Naive B cell (primary cell): ENCODE data around the gene ZNF500. TPM values are rescaled to one million over a fixed set of nuclear protein-coding genes. Genes with fewer than 3 reads are reported as not detected.
"Not testable (repeated sequence)": the region's sequence is repeated elsewhere in the genome, so short reads cannot be mapped to it uniquely, and the experiment has no call there.

Experiments used
- ATAC-seq, 2 donors: fragments of 150-1000 bp; cut with Tn5 transposase; 2 replicates each; pipeline ENCODE4 v1.10.0; 2021; ENCODE audit warnings: low read depth in 2 of 2, mild to moderate bottlenecking in 2 of 2, moderate library complexity in 2 of 2
- DNase-seq: peaks from one replicate; pipeline ENCODE4 v3.0.0; 2022
- H3K27ac Mint-ChIP-seq, 6 donors: one replicate each; pipeline ENCODE4 v1.8.0; 2020 to 2022; ENCODE audit warnings: mild to moderate bottlenecking in 6 of 6, mixed read lengths in 6 of 6, moderate library complexity in 5 of 6, inconsistent platforms in 2 of 6
- H3K27me3 Mint-ChIP-seq, 3 donors: one replicate each; pipeline ENCODE4 v1.8.0; 2021 to 2022; ENCODE audit warnings: mixed read lengths in 3 of 3, mild to moderate bottlenecking in 1 of 3
- H3K36me3 Mint-ChIP-seq, 2 donors: one replicate each; pipeline ENCODE4 v1.8.0; 2020 to 2022; ENCODE audit warnings: mixed read lengths in 2 of 2, inconsistent platforms in 1 of 2, mild to moderate bottlenecking in 1 of 2
- H3K4me1 Mint-ChIP-seq, 3 donors: one replicate each; pipeline ENCODE4 v1.8.0; 2020 to 2022; ENCODE audit warnings: mixed read lengths in 3 of 3, inconsistent platforms in 1 of 3, mild to moderate bottlenecking in 1 of 3, moderate library complexity in 1 of 3
- H3K4me3 Mint-ChIP-seq, 8 donors: one replicate each; pipeline ENCODE4 v1.8.0; 2020 to 2022; ENCODE audit warnings: mild to moderate bottlenecking in 8 of 8, mixed read lengths in 8 of 8, moderate library complexity in 8 of 8, inconsistent platforms in 2 of 8
- H3K9me3 Mint-ChIP-seq, 7 donors: one replicate each; pipeline ENCODE4 v1.8.0; 2020 to 2022; ENCODE audit warnings: mixed read lengths in 7 of 7, mild to moderate bottlenecking in 5 of 7, inconsistent platforms in 2 of 7, moderate library complexity in 1 of 7
- polyA plus RNA-seq, 6 donors: library from polyadenylated mRNA; unstranded; fragments of 300-500 nt; fragmentation: Illumina TruSeq; gene quantifications; one replicate each; pipeline ENCODE4 v1.2.3, GENCODE V29; 2021; ENCODE audit warnings: low read depth in 6 of 6

The ZNF500 gene
- polyA plus RNA-seq, 6 donors from 2014 or later: 6.7 to 19.9 (median 14.1) TPM; not detected in 1

DNA sequence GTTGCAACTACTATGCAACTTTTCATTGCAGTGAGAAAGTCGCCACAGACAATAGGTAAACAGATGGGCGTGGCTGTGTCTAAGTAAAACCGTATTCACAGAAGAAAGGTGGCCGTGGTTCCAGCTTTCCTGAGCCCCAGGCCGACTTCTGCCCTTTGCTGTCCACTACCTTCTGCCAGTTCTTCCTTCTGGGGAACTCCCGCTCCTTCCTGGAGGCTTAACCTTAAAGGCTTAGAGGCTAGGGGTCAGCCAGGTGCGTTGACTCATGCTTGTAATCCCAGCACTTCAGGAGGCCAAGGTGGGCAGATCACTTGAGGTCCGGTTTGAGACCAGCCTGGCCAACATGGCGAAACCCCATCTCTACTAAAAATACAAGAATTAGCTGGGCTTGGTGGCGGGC, 23.3 kb upstream of the ZNF500 start:
- ATAC-seq (no peak), DNase-seq (no peak)
- no peak overlapping the region for H3K27ac Mint-ChIP-seq
- H3K36me3 Mint-ChIP-seq: no peaks in the 10 kb centered on the region
- H3K4me1 Mint-ChIP-seq: no peaks in the 10 kb centered on the region
- H3K27me3 Mint-ChIP-seq: peaks cover 0 to 7% (median 0%) of the 10 kb centered on the region in 3 donors
- H3K9me3 Mint-ChIP-seq: no peaks in the 10 kb centered on the region
- H3K4me3 Mint-ChIP-seq: no peak overlapping the region

DNA sequence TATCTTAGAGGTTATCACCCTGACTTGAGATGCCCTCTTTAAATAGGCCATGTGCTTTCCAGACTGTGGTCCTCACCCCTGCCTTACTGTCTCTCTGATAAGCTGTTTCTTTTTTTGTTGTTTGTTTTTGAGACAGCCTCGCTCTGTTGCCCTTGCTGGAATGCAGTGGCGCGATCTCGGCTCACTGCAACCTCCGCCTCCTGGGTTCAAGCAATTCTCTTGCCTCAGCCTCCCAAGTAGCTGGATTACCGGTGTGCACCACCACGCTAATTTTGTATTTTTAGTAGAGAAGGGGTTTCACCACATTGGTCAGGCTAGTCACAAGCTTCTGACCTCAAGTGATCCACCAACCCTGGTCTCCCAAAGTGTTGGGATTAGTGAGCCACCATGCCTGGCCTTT, 21.9 kb upstream of the ZNF500 start:
- Mint-ChIP-seq H3K4me1 (no peaks in the 10 kb centered on the region), H3K4me3 (no peak overlapping the region), H3K27ac (no peak overlapping the region), H3K9me3 (no peaks in the 10 kb centered on the region), H3K36me3 (no peaks in the 10 kb centered on the region), H3K27me3 (peaks cover 0 to 7% (median 0%) of the 10 kb centered on the region in 3 donors)
- no peak for ATAC-seq
- no peak for DNase-seq

- no peaks in the 10 kb centered on the region for H3K9me3 Mint-ChIP-seq
These were observed 21.5 kb upstream of the ZNF500 start for GRCh38 chr16:4788489-4788889.

GRCh38 chr16:4787627-4788482, 20.9 kb upstream of the ZNF500 start, which contains the start of gene SEPTIN12:
TSS of gene SEPTIN12 (minus strand) at chr16:4788345. CDS start at chr16:4787645, 700 bp downstream.
- ATAC-seq: no peak
- H3K27ac Mint-ChIP-seq: peak within 1 kb of the TSS in 1 of 6 donors; percentile 89
- peaks cover 0 to 7% (median 0%) of the 10 kb centered on the region in 3 donors for H3K27me3 Mint-ChIP-seq
- H3K36me3 Mint-ChIP-seq: no peaks in the 10 kb centered on the region
- DNase-seq: no peak
- H3K4me1 Mint-ChIP-seq: peaks cover 0 to 3% (median 0%) of the 10 kb centered on the region in 3 donors
- H3K9me3 Mint-ChIP-seq: no peaks in the 10 kb centered on the region
- no peak within 1 kb of the TSS for H3K4me3 Mint-ChIP-seq

More at GRCh38 chr16:4788489-4788889, 21.5 kb upstream of the ZNF500 start:
- Mint-ChIP-seq H3K4me1 (no peaks in the 10 kb centered on the region), H3K36me3 (no peaks in the 10 kb centered on the region), H3K27ac (no peak overlapping the region), H3K4me3 (no peak overlapping the region), H3K27me3 (peaks cover 0 to 7% (median 0%) of the 10 kb centered on the region in 3 donors)
- DNase-seq (no peak), ATAC-seq (no peak)

DNA sequence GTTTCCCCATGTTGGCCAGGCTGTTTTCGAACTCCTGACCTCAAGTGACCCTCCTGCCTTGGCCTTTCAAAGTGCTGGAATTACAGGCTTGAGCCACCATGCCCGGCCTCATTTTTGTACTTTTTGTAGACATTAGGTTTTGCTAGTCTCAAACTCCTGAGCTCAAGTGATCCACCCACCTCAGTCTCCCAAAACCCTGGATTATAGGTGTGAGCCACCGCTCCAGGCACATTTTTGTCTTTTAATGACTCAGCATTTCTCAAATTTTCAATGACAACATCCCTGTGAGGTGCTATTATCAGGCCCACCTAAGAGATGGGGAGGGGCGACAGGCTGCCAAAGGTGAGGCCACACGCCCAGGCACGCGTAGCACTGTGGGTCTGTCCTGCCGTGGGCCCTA, 20.1 kb upstream of the ZNF500 start:
- H3K27me3 Mint-ChIP-seq: peaks cover 0 to 7% (median 0%) of the 10 kb centered on the region in 3 donors
- no peak for DNase-seq
- no peaks in the 10 kb centered on the region for H3K36me3 Mint-ChIP-seq
- no peak overlapping the region for H3K27ac Mint-ChIP-seq
- ATAC-seq: no peak
- H3K9me3 Mint-ChIP-seq: no peaks in the 10 kb centered on the region
- no peak overlapping the region for H3K4me3 Mint-ChIP-seq
- peaks cover 0 to 3% (median 0%) of the 10 kb centered on the region in 3 donors for H3K4me1 Mint-ChIP-seq

GRCh38 chr16:4785758-4786433, 18.9 kb upstream of the ZNF500 start:
- DNase-seq (no peak), ATAC-seq (no peak)
- no peaks in the 10 kb centered on the region for H3K9me3 Mint-ChIP-seq
- H3K27me3 Mint-ChIP-seq: peaks cover 0 to 7% (median 0%) of the 10 kb centered on the region in 3 donors
- peaks cover 0 to 3% (median 0%) of the 10 kb centered on the region in 3 donors for H3K4me1 Mint-ChIP-seq
- no peak overlapping the region for H3K4me3 Mint-ChIP-seq
- H3K27ac Mint-ChIP-seq: no peak overlapping the region
- H3K36me3 Mint-ChIP-seq: no peaks in the 10 kb centered on the region

GRCh38 chr16:4784444-4784987, 17.6 kb upstream of the ZNF500 start:
- not testable (repeated sequence) for H3K4me1 Mint-ChIP-seq, DNase-seq, H3K27ac Mint-ChIP-seq, H3K27me3 Mint-ChIP-seq, H3K36me3 Mint-ChIP-seq, ATAC-seq, H3K9me3 Mint-ChIP-seq, H3K4me3 Mint-ChIP-seq

DNA sequence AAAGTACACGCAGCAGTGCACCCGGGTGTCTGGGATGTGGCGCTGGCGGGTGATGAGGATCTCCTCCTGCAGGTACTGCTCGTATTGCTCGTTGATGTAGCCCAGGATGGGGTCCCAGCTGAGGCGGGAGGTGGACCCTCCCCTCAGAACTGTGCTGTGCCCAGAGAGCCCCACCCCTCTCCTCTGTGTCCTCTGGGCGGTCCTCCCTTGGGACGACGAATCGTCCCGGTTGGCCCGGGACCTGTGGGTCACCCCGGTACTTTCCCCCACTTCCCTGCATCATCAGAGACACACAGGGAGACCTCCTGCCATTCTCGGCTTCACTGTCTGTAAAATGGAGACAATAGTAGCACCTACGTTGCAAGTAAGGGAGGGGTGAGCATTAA, 17.0 kb upstream of the ZNF500 start:
- ATAC-seq (no peak), DNase-seq (no peak)
- H3K36me3 Mint-ChIP-seq: no peaks in the 10 kb centered on the region
- peaks cover 0 to 7% (median 0%) of the 10 kb centered on the region in 3 donors for H3K27me3 Mint-ChIP-seq
- peak overlapping the region in 1 of 6 donors; percentile 30 for H3K27ac Mint-ChIP-seq
- H3K9me3 Mint-ChIP-seq: no peaks in the 10 kb centered on the region
- peaks cover 0 to 3% (median 0%) of the 10 kb centered on the region in 3 donors for H3K4me1 Mint-ChIP-seq
- no peak overlapping the region for H3K4me3 Mint-ChIP-seq

DNA sequence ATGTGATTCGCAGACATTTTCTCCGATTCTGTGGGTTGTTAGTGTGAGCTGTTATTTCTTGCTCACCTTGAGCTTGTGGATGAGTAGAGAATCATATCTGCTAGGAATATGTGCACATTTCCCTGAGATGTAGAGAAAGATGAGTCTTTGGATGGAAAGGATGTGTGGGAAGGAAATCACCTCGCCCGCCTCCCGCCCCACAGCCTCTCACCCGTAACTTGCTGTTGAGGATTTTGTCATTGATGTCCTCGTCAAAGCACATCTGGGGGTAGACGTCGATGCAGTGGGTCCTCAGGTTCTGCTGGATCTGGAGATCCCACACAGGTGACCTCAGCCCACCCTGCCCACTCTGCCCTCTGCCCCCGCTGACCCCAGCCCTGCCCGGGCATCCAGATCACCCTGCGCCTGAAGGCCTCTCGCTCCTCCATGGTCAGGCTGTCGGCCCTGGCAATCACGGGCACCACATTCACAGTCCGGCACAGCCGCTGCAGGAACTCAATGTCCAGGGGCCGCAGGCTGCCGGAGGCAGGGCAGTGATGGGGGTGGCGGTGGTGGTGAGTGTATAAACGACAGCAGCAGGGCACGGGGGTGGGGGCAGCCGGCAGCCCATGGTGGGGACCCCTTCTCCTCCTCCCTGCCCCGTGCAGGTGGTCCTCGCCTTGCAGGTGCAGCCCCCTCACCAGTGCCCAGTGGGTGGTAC, 16.4 kb upstream of the ZNF500 start:
- no peak for DNase-seq
- peaks cover 0 to 7% (median 0%) of the 10 kb centered on the region in 3 donors for H3K27me3 Mint-ChIP-seq
- H3K4me1 Mint-ChIP-seq: peaks cover 0 to 3% (median 0%) of the 10 kb centered on the region in 3 donors
- peak overlapping the region in 1 of 8 donors; percentile 29 for H3K4me3 Mint-ChIP-seq
- no peak overlapping the region for H3K27ac Mint-ChIP-seq
- H3K9me3 Mint-ChIP-seq: no peaks in the 10 kb centered on the region
- ATAC-seq: no peak
- no peaks in the 10 kb centered on the region for H3K36me3 Mint-ChIP-seq

GRCh38 chr16:4780235-4780634, 13.3 kb upstream of the ZNF500 start:
- no peak for ATAC-seq
- Mint-ChIP-seq H3K4me3 (no peak overlapping the region), H3K36me3 (no peaks in the 10 kb centered on the region), H3K9me3 (no peaks in the 10 kb centered on the region), H3K4me1 (peaks cover 0 to 3% (median 0%) of the 10 kb centered on the region in 3 donors), H3K27me3 (no peaks in the 10 kb centered on the region), H3K27ac (no peak overlapping the region)
- DNase-seq: no peak

GRCh38 chr16:4778050-4778392, 11.1 kb upstream of the ZNF500 start:
- Mint-ChIP-seq H3K4me3 (no peak overlapping the region), H3K4me1 (peaks cover 0 to 2% (median 0%) of the 10 kb centered on the region in 3 donors), H3K9me3 (no peaks in the 10 kb centered on the region), H3K27ac (no peak overlapping the region), H3K36me3 (no peaks in the 10 kb centered on the region), H3K27me3 (no peaks in the 10 kb centered on the region)
- DNase-seq (no peak), ATAC-seq (no peak)

- no peaks in the 10 kb centered on the region for H3K27me3 Mint-ChIP-seq
- no peak overlapping the region for H3K4me3 Mint-ChIP-seq
- H3K9me3 Mint-ChIP-seq: no peaks in the 10 kb centered on the region
- H3K36me3 Mint-ChIP-seq: no peaks in the 10 kb centered on the region
- no peak overlapping the region for H3K27ac Mint-ChIP-seq
- no peak for ATAC-seq
- DNase-seq: no peak
- no peaks in the 10 kb centered on the region for H3K4me1 Mint-ChIP-seq
These were observed 10.5 kb upstream of the ZNF500 start for GRCh38 chr16:4777339-4778049.
